Suprapubic skin (tissue), 4 donors: Measurements from ENCODE around the gene A2ML1. TPM values are rescaled to one million over a fixed set of nuclear protein-coding genes. Genes with fewer than 3 reads are reported as not detected.
"Not testable (repeated sequence)": the region's sequence is repeated elsewhere in the genome, so short reads cannot be mapped to it uniquely, and the experiment has no call there.

Source experiments
- DNase-seq, 2 donors: peaks; one replicate each; pipeline ENCODE4 v3.0.0-alpha.2; 2019; ENCODE audit warnings: low spot score in 2 of 2
- H3K27ac ChIP-seq: fragments of 200-600 bp; sonication (generic); one replicate; pipeline ENCODE4 v1.5.1; 2019
- H3K27me3 ChIP-seq: fragments of 200-600 bp; sonication (generic); one replicate; pipeline ENCODE4 v1.5.1; 2019
- H3K36me3 ChIP-seq: fragments of 200-600 bp; sonication (generic); one replicate; pipeline ENCODE4 v1.5.1; 2019
- H3K4me1 ChIP-seq: fragments of 200-600 bp; sonication (generic); one replicate; pipeline ENCODE4 v1.5.1; 2019
- H3K4me3 ChIP-seq: fragments of 200-600 bp; sonication (generic); one replicate; pipeline ENCODE4 v1.5.1; 2019; ENCODE audit warnings: mild to moderate bottlenecking
- H3K9me3 ChIP-seq: fragments of 200-600 bp; sonication (generic); one replicate; pipeline ENCODE4 v1.5.1; 2019
- CTCF ChIP-seq, 2 donors: fragments of 200-600 bp in 1 of 2; fragments of 450-650 bp in 1 of 2; sonication (generic) in 1 of 2; IDR thresholded peaks; one replicate each; pipeline ENCODE4 v1.5.1; 2016 to 2019; ENCODE audit warnings: antibody characterized with exemption in 2 of 2, mild to moderate bottlenecking in 1 of 2, moderate library complexity in 1 of 2
- EP300 ChIP-seq: sonication (generic); formaldehyde crosslinking; IDR thresholded peaks from one replicate; pipeline ENCODE4 v1.6.1; 2017; ENCODE audit warnings: antibody characterized with exemption
- POLR2A ChIP-seq, 2 donors: fragments of 450-650 bp; IDR thresholded peaks; one replicate each; pipeline ENCODE4 v1.6.1; 2017; ENCODE audit warnings: antibody characterized with exemption in 2 of 2, mild to moderate bottlenecking in 2 of 2, moderate library complexity in 2 of 2
- POLR2AphosphoS5 ChIP-seq, 3 donors: sonication (generic); formaldehyde crosslinking; IDR thresholded peaks; one replicate each; pipeline ENCODE4 v1.6.1; 2017; ENCODE audit warnings: antibody characterized with exemption in 3 of 3
- WGBS: methylation state at CpG from one replicate; pipeline ENCODE4 v1.1.5; 2018; 5-methylcytosine and 5-hydroxymethylcytosine counted together
- total RNA-seq, 4 donors: library from RNA; depleted of rRNA; stranded (reverse); fragments of >200 nt; gene quantifications; one replicate each; pipeline ENCODE4 v1.1.0, GENCODE V29; 2016

The A2ML1 gene
- total RNA-seq, 4 donors from 2014 or later, result 166 to 268 (median 218) TPM

GRCh38 chr12:8816448-8817050 lies 5.9 kb upstream of the A2ML1 start:
- H3K9me3 ChIP-seq, result no peaks in the 10 kb centered on the region
- no peaks in the 10 kb centered on the region for H3K36me3 ChIP-seq
- no peak overlapping the region for H3K27ac ChIP-seq
- H3K27me3 ChIP-seq, result no peaks in the 10 kb centered on the region
- WGBS, result 90% methylated on average over 3 of the region's 3 CpGs
- TF ChIP-seq EP300, result no peak
- TF ChIP-seq CTCF (IDR thresholded peaks at IDR 0.05), result no peak
- no peak for TF ChIP-seq POLR2AphosphoS5 (IDR thresholded peaks at IDR 0.05)
- TF ChIP-seq POLR2A (IDR thresholded peaks at IDR 0.05), result no peak
- no peak overlapping the region for H3K4me3 ChIP-seq
- H3K4me1 ChIP-seq, result peaks cover 40% of the 10 kb centered on the region
- no peak for DNase-seq

GRCh38 chr12:8817856-8818255 lies 4.6 kb upstream of the A2ML1 start:
- Histone ChIP-seq H3K27ac (peak overlapping the region; percentile 5), H3K27me3 (no peaks in the 10 kb centered on the region), H3K4me3 (no peak overlapping the region), H3K9me3 (no peaks in the 10 kb centered on the region), H3K4me1 (peaks cover 44% of the 10 kb centered on the region), H3K36me3 (no peaks in the 10 kb centered on the region)
- WGBS, result 82% methylated on average over 1 of the region's 1 CpG
- DNase-seq, result no peak
- TF ChIP-seq POLR2AphosphoS5 (IDR thresholded peaks at IDR 0.05), result no peak
- no peak for TF ChIP-seq EP300
- no peak for TF ChIP-seq CTCF (IDR thresholded peaks at IDR 0.05)
- TF ChIP-seq POLR2A (IDR thresholded peaks at IDR 0.05), result no peak

- DNase-seq, result no peak
- Histone ChIP-seq H3K4me3 (no peak overlapping the region), H3K36me3 (no peaks in the 10 kb centered on the region), H3K27me3 (no peaks in the 10 kb centered on the region), H3K9me3 (no peaks in the 10 kb centered on the region), H3K4me1 (peaks cover 50% of the 10 kb centered on the region), H3K27ac (peak overlapping the region; percentile 5)
- WGBS, result 94% methylated on average over 2 of the region's 2 CpGs
- no peak for TF ChIP-seq POLR2AphosphoS5 (IDR thresholded peaks at IDR 0.05)
- TF ChIP-seq EP300, result no peak
- no peak for TF ChIP-seq CTCF (IDR thresholded peaks at IDR 0.05)
- TF ChIP-seq POLR2A (IDR thresholded peaks at IDR 0.05), result no peak
Measured at GRCh38 chr12:8818526-8818925, 3.9 kb upstream of the A2ML1 start.

DNA sequence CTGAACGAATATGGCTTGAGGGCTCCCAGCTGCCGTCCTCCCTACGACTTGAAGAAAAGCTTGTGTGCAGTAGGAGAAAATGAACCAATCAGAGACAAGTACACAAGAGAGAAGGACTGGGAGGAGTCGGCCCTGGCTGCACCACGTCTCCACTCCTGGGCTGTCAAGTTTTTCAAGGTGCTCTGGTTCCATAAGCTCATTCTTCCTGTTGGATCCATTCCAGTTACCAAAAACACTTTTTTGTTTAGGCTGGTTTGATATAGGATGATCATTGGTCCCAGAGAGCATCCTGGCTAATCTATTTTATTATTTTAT lies 2.8 kb upstream of the A2ML1 start:
- no peaks in the 10 kb centered on the region for H3K27me3 ChIP-seq
- H3K27ac ChIP-seq, result peak overlapping the region; percentile 45
- no peak for TF ChIP-seq POLR2A (IDR thresholded peaks at IDR 0.05)
- no peak for TF ChIP-seq POLR2AphosphoS5 (IDR thresholded peaks at IDR 0.05)
- TF ChIP-seq EP300, result no peak
- 26% methylated on average over 5 of the region's 5 CpGs for WGBS
- DNase-seq, result no peak
- H3K4me1 ChIP-seq, result peaks cover 46% of the 10 kb centered on the region
- H3K9me3 ChIP-seq, result no peaks in the 10 kb centered on the region
- no peak overlapping the region for H3K4me3 ChIP-seq
- no peaks in the 10 kb centered on the region for H3K36me3 ChIP-seq

GRCh38 chr12:8820676-8821407 lies 1.6 kb upstream of the A2ML1 start:
- not testable (repeated sequence) for DNase-seq, H3K9me3 ChIP-seq, H3K36me3 ChIP-seq, H3K4me3 ChIP-seq, H3K27me3 ChIP-seq
- Histone ChIP-seq H3K27ac (peak overlapping the region; percentile 53), H3K4me1 (peaks cover 46% of the 10 kb centered on the region)
- 85% methylated on average over 8 of the region's 8 CpGs for WGBS

DNA sequence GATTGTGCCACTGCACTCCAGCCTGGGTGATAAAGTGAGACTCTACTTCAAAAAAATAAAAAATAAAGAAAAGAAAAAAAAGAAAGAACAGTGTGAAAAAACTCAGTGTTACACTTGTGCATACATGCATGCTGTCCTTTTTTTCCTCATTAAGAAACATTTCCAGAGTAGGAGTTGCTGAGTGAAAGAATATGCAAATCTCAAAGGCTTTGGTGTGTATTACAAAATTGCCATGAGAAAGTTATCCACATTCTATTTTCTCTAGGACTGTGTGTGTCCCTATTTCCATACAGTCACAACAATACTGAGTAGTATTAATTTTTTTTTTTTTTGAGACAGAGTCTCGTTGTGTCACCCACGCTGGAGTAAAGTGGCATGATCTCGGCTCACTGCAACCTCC lies 830 bp upstream of the A2ML1 start:
- DNase-seq, result no peak
- no peaks in the 10 kb centered on the region for H3K27me3 ChIP-seq
- no peaks in the 10 kb centered on the region for H3K36me3 ChIP-seq
- H3K9me3 ChIP-seq, result no peaks in the 10 kb centered on the region
- H3K4me1 ChIP-seq, result peaks cover 46% of the 10 kb centered on the region
- peak overlapping the region; percentile 53 for H3K27ac ChIP-seq
- TF ChIP-seq POLR2AphosphoS5 (IDR thresholded peaks at IDR 0.05) (no peak), EP300 (no peak), CTCF (IDR thresholded peaks at IDR 0.05) (no peak), POLR2A (IDR thresholded peaks at IDR 0.05) (no peak)
- WGBS, result 60% methylated on average over 3 of the region's 3 CpGs
- no peak overlapping the region for H3K4me3 ChIP-seq
